ENCODE results near the gene VAMP2.
A peak's percentile ranks its signal among the peaks of the same experiment; 100 is the strongest.

Gene VAMP2

DNA sequence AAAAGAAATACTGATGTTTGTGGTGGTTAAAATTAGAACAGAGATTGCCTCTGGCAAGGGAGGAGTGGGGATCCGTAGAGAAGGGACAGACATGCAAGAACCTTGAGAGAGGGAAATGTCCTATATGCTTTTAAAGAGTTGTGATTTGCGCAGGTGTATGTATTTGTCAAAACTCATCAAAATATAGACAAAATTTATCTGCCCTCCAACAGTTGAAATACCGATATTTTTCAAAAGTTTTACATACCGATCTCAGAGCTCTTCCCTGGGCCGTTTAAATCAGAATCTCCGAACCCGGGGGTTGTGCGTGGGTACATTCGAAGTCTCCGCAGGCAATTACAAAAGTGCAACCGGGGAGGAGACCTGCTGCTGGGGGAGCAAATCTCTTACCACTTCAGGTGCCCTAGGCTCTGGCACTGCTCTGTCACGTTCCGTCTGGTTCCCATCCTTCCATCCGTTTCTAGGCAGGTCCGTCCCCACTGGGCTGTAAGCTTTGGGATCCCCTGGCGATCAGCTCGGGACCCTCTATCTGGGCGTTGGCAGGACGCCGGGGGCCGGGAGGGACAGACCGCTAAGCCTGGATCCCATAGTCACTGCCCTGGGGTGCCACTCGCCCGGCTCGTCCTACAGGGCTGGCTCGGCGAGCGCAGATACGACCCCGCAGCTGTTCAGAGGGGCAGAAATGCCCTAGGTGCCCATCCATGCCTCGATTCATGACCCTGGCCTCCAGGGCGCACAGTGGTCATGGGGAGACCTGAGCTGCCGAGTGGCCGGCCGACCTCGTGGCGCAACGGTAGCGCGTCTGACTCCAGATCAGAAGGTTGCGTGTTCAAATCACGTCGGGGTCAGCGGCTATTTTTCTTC, 23.1 kb upstream of the VAMP2 start (continued):
- TF ChIP-seq KLF7 (tag by site-specific recombination; IDR thresholded peaks at IDR 0.05; ENCODE audit: borderline replicate concordance) = peak; percentile 32; the same call in 1 of the 2 replicates
- TF ChIP-seq, protein P1, sequence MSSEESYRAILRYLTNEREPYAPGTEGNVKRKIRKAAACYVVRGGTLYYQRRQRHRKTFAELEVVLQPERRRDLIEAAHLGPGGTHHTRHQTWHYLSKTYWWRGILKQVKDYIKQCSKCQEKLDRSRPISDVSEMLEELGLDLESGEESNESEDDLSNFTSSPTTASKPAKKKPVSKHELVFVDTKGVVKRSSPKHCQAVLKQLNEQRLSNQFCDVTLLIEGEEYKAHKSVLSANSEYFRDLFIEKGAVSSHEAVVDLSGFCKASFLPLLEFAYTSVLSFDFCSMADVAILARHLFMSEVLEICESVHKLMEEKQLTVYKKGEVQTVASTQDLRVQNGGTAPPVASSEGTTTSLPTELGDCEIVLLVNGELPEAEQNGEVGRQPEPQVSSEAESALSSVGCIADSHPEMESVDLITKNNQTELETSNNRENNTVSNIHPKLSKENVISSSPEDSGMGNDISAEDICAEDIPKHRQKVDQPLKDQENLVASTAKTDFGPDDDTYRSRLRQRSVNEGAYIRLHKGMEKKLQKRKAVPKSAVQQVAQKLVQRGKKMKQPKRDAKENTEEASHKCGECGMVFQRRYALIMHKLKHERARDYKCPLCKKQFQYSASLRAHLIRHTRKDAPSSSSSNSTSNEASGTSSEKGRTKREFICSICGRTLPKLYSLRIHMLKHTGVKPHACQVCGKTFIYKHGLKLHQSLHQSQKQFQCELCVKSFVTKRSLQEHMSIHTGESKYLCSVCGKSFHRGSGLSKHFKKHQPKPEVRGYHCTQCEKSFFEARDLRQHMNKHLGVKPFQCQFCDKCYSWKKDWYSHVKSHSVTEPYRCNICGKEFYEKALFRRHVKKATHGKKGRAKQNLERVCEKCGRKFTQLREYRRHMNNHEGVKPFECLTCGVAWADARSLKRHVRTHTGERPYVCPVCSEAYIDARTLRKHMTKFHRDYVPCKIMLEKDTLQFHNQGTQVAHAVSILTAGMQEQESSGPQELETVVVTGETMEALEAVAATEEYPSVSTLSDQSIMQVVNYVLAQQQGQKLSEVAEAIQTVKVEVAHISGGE (tag by site-specific recombination; conservative IDR thresholded peaks at IDR 0.05; ENCODE audit: low read depth) = peak; percentile 15; the same call in 1 of the 2 replicates
- 0 out of 2 replicates have a peak, but pooled peaks have one; percentile 8 for TF ChIP-seq ZNF121 (tag by site-specific recombination; IDR thresholded peaks at IDR 0.05)
- 0 out of 2 replicates have a peak, but pooled peaks have one; percentile 22 for TF ChIP-seq YY2 (tag by site-specific recombination; IDR thresholded peaks at IDR 0.05)
- no peak for TF ChIP-seq ZNF138 (tag by site-specific recombination; IDR thresholded peaks at IDR 0.05; ENCODE audit: borderline replicate concordance)
- TF ChIP-seq, protein P2, sequence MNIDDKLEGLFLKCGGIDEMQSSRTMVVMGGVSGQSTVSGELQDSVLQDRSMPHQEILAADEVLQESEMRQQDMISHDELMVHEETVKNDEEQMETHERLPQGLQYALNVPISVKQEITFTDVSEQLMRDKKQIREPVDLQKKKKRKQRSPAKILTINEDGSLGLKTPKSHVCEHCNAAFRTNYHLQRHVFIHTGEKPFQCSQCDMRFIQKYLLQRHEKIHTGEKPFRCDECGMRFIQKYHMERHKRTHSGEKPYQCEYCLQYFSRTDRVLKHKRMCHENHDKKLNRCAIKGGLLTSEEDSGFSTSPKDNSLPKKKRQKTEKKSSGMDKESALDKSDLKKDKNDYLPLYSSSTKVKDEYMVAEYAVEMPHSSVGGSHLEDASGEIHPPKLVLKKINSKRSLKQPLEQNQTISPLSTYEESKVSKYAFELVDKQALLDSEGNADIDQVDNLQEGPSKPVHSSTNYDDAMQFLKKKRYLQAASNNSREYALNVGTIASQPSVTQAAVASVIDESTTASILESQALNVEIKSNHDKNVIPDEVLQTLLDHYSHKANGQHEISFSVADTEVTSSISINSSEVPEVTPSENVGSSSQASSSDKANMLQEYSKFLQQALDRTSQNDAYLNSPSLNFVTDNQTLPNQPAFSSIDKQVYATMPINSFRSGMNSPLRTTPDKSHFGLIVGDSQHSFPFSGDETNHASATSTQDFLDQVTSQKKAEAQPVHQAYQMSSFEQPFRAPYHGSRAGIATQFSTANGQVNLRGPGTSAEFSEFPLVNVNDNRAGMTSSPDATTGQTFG (tag by site-specific recombination; IDR thresholded peaks at IDR 0.05; ENCODE audit: borderline replicate concordance) = 0 out of 2 replicates have a peak, but pooled peaks have one; percentile 15
- peak; percentile 51; the same call in 1 of the 2 replicates for TF ChIP-seq IKZF3 (tag by site-specific recombination; IDR thresholded peaks at IDR 0.05)
- TF ChIP-seq ZNF366 (tag by site-specific recombination; conservative IDR thresholded peaks at IDR 0.05) = peak; percentile 89
- TF ChIP-seq GFI1B (tag by site-specific recombination; IDR thresholded peaks at IDR 0.05) = no peak; the same call in 1 of the 2 replicates
- TF ChIP-seq ZNF660 (tag by site-specific recombination; IDR thresholded peaks at IDR 0.05) = peak; percentile 78
- TF ChIP-seq RBAK (tag by site-specific recombination; IDR thresholded peaks at IDR 0.05) = no peak
- no peak for TF ChIP-seq ZNF701 (tag by site-specific recombination; IDR thresholded peaks at IDR 0.05)
- 0 out of 2 replicates have a peak, but pooled peaks have one; percentile 14 for TF ChIP-seq SP3 (tag by site-specific recombination; IDR thresholded peaks at IDR 0.05)
- TF ChIP-seq BCL11B (tag by site-specific recombination; IDR thresholded peaks at IDR 0.05; ENCODE audit: low read depth) = peak; percentile 94
- TF ChIP-seq, protein P3, sequence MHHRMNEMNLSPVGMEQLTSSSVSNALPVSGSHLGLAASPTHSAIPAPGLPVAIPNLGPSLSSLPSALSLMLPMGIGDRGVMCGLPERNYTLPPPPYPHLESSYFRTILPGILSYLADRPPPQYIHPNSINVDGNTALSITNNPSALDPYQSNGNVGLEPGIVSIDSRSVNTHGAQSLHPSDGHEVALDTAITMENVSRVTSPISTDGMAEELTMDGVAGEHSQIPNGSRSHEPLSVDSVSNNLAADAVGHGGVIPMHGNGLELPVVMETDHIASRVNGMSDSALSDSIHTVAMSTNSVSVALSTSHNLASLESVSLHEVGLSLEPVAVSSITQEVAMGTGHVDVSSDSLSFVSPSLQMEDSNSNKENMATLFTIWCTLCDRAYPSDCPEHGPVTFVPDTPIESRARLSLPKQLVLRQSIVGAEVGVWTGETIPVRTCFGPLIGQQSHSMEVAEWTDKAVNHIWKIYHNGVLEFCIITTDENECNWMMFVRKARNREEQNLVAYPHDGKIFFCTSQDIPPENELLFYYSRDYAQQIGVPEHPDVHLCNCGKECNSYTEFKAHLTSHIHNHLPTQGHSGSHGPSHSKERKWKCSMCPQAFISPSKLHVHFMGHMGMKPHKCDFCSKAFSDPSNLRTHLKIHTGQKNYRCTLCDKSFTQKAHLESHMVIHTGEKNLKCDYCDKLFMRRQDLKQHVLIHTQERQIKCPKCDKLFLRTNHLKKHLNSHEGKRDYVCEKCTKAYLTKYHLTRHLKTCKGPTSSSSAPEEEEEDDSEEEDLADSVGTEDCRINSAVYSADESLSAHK (tag by site-specific recombination; IDR thresholded peaks at IDR 0.05) = peak; percentile 57; the same call in 1 of the 2 replicates
- peak; percentile 29; the same call in 1 of the 2 replicates for TF ChIP-seq GLIS1 (tag by site-specific recombination; IDR thresholded peaks at IDR 0.05)
- peak; percentile 22; the same call in 1 of the 2 replicates for TF ChIP-seq ZEB2 (tag by site-specific recombination; IDR thresholded peaks at IDR 0.05)
- no peak for TF ChIP-seq ZNF202 (tag by site-specific recombination; IDR thresholded peaks at IDR 0.05; ENCODE audit: borderline replicate concordance)
- TF ChIP-seq, protein P4, sequence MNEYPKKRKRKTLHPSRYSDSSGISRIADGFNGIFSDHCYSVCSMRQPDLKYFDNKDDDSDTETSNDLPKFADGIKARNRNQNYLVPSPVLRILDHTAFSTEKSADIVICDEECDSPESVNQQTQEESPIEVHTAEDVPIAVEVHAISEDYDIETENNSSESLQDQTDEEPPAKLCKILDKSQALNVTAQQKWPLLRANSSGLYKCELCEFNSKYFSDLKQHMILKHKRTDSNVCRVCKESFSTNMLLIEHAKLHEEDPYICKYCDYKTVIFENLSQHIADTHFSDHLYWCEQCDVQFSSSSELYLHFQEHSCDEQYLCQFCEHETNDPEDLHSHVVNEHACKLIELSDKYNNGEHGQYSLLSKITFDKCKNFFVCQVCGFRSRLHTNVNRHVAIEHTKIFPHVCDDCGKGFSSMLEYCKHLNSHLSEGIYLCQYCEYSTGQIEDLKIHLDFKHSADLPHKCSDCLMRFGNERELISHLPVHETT (tag by site-specific recombination; IDR thresholded peaks at IDR 0.05) = peak; percentile 59
- 0 out of 2 replicates have a peak, but pooled peaks have one; percentile 33 for TF ChIP-seq HOXD13 (CRISPR knock-in tag; IDR thresholded peaks at IDR 0.05; ENCODE audit: borderline replicate concordance)
- TF ChIP-seq GLIS2 (tag by site-specific recombination; IDR thresholded peaks at IDR 0.05) = peak; percentile 85
- no peak for TF ChIP-seq MYNN (tag by site-specific recombination; IDR thresholded peaks at IDR 0.05; ENCODE audit: borderline replicate concordance)
- peak; percentile 48; the same call in 1 of the 2 replicates for TF ChIP-seq ZIC2 (tag by site-specific recombination; IDR thresholded peaks at IDR 0.05)
- no peak for TF ChIP-seq ZNF837 (tag by site-specific recombination; IDR thresholded peaks at IDR 0.05)
- peak; percentile 88 for TF ChIP-seq BCL11A (tag by site-specific recombination; IDR thresholded peaks at IDR 0.05; ENCODE audit: low read depth)
- no peak; the same call in 1 of the 2 replicates for TF ChIP-seq SP7 (tag by site-specific recombination; IDR thresholded peaks at IDR 0.05)

All from HEK293 (cell line).